Left cardiac atrium (tissue), 4 donors: Measurements from ENCODE around the gene SERPINB1. TPM values are rescaled to one million over a fixed set of nuclear protein-coding genes. Genes with fewer than 3 reads are reported as not detected.
A peak's percentile ranks its signal among the peaks of the same experiment; 100 is the strongest.

Experiments used
- ATAC-seq, 2 donors: fragments of 200-7000 bp; cut with Tn5 transposase; one replicate each; pipeline ENCODE4 v1.9.1; 2020; ENCODE audit warnings: mild to moderate bottlenecking in 2 of 2, moderate library complexity in 2 of 2
- DNase-seq: peaks from one replicate; pipeline ENCODE4 v3.0.0-alpha.2; 2020
- intact Hi-C, 2 donors: fragments of 100-400 bp; cut with DNase I; formaldehyde crosslinking; loops; one replicate each; pipeline versions ENCODE4 v1.14.1 to v1.15.1; 2022 to 2023
- total RNA-seq, 2 donors: library from RNA; stranded (reverse); fragmentation: NEBNext Ultra II Directional; extraction: Animal tissue kit (Norgen Biotek cat#: 25700); gene quantifications; one replicate each; pipeline ENCODE4 v1.2.1, GENCODE V29; 2021
- donor health status: DM: no; HTN: yes; CAD: no.
- donor health status: DM: no; HTN: yes; CAD: no; lungs with severe emphysema.
- donor health status: DM: yes; HTN: yes; CAD: no.
- donor health status: Dilated cardiomyopathy.

Gene SERPINB1
- total RNA-seq, 2 donors from 2014 or later = 27.5 to 39.2 TPM

DNA sequence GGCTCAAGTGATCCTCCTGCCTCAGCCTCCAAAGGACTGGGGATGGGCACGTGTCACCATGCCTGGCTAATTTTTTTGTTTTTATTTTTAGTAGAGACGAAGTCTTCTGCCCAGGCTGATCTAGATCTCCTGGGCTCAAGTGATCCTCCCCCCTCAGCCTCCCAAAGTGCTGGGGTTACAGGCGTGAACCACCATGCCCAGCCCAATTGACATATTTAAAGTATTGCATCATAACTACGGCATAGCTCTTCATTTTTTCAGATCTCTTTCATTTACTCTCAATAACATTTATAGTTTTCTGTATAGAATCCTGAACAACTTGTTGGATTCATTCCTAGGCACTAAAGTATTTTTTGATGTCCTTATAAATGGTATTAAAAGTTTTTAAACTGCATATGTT is 13.0 kb downstream of the SERPINB1 start:
- DNase-seq = no peak
- intact Hi-C loops = no loop called here
- ATAC-seq = no peak

DNA sequence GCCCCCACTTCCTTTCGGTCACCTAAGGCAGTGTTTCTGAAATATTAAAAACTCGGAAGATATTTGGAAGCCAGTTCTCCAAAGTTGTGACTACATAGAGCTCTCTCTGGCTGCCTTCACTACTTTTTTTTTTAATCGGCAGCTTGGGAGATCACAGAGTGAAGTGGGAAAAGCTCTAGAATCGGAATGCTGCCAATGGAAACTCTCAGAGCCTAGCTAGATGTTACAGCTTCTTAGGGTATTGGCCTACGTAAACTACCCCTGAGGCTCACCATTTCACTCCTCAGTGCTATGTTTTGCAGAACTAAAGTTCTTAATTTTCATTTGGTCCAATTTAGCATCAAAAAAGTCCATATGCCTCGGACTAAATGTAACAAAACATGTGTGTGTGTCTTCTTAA is 14.5 kb downstream of the SERPINB1 start:
- intact Hi-C loops = no loop called here
- ATAC-seq (peak; percentile 39 to 82), DNase-seq (no peak)

DNA sequence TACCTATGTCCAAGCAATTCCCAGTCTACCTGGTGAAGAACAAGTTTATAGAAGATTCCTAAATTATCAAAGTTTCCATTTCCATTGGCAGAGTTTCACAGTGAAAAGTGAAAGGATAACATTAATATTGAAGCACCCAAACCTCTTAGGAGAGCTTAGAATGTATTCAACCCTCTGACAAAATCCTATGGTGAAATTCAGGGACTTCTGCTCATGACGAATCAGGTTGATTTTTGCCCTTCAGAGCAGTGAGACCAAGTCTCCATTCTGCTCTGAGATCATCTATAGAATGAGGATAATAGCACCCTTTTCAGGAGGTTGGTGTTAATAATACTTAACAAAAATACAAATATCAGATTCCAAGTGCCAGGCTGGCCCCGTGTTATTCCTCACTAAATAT is 15.5 kb downstream of the SERPINB1 start:
- DNase-seq (no peak), ATAC-seq (no peak)
- intact Hi-C loops = no loop called here

DNA sequence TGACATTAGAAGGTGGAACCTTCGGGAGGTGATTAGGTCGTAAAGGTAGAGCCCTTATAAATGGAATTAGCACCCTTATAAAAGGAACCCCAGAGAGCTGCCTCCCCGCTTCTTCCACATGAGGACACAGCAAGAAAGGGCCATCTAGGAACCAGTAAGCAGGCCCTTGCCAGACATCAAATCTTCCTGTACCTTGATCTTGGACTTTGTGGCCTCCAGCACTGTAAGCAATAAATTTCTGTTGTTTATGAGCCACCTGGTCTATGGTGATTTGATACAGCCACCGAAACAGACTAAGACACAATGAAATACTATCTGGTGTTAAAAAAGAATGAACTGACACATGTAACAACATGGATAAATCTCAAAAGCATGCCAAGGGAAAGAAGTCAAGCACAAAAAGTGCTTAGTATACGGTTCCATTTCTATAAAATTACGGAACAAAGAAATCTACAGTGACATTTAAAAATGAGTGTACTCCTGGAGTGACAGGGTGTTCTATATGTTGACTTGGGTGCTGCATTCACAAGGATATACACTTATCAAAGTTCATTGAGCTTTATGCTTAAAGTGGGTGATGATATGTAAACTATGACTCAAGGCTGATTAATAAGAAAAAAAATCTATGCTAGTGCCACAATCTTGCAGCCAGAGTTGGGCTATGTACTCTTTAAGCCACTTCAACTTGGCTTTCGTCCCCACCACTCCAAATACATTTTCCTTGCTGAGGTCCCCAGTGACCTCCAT is 18.4 kb downstream of the SERPINB1 start:
- intact Hi-C loops = no loop called here
- no peak for ATAC-seq
- no peak for DNase-seq

DNA sequence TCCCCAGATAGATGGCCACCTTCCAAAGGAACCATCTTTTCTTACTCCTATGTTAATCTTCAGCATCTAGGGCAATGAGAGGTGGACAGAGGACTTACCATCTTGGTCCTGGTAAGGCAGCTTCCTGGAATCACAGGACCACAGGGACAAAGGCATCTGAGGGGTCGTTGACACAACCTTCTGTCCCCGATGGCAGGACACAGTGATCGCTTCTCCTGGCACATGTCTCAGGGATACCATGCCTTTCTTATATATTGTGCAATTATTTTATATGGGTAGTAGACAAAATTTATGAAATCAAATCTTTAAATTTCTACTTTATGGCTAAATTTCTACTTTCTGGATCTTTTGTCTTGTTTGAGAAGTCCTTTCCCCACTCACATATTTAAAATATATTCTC is 20.1 kb downstream of the SERPINB1 start:
- intact Hi-C loops = no loop called here
- no peak for DNase-seq
- ATAC-seq = no peak

DNA sequence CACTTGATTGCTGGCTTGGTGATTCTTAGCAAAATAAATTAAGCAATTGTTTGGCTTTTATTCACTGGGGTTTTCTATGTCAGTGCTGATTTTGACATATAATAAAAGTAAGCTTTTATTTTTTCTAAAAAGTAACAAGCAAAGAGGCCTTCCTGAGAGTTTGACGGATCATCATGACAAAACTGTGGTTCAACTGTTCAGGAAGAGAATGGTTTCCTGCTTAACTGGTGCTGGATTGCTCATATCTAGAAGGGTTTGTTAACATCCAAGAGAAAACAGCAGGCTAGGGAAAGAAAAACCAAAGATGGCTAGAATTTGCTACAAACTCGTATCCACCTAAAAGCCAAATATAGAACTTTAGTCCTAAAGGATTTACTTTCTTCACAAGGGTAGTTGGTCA is 21.2 kb downstream of the SERPINB1 start:
- ATAC-seq = no peak
- no peak for DNase-seq
- intact Hi-C loops = no loop called here

DNA sequence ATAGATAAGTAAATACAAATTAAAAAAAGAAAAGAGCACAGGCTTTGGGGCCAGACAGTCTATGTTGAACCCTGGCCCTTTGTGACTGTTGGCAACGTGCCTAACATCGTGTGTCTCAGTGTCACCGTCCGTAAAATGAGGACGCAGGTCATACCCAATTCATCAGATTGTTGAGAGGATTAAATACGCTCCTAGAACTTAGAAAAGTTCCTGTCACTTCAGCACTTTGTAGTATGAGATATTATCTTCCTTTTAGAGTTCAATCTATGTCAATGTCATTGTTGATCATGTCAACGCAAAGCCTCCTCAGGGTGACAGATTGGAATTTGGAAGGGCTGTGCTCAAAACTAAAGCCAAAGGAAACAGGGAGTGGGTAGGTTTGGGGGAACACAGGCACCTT is 21.7 kb downstream of the SERPINB1 start:
- ATAC-seq = no peak
- intact Hi-C loops = no loop called here

DNA sequence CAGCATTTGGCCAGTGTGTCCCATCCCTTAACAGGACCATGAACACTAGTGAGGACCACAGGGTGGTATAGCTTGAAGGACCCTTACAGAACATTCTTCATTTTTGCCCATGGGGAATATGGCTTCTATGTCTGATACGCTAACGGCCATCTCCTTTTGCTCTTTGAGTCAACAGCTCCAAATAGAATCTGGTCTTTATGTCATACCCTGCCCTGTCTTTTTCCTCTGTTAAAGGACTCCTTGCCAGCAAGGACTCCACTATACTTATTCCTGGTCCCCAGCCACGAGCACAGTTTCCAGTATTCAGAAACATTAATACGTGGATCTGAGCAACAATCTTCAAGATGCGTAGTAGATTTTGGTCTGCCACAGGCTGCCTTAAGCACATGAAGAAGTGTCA is 22.5 kb downstream of the SERPINB1 start:
- DNase-seq (no peak), ATAC-seq (peak in 1 of 2 donors; percentile 14)
- intact Hi-C loops = no loop called here

More for the DNA sequence above, 21.7 kb downstream of the SERPINB1 start:
- DNase-seq = no peak

DNA sequence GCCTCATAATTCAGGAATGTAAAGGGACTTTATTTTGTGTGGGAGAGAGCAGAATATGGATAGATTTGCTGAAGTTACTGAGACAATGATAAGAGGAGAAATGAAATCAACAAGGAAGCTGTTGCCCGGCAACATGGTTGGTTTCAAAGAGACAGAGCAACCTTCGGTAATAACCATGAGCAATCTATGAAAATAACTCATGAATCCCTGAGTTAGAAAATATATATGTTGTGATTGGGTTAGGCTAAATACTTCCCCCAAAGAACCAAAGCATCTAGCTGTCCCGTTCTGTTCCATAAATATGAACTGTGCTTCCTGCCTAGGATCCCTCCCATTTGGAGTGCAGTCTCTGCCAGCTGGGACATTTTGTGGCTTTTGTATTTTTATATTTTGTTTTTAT is 23.1 kb downstream of the SERPINB1 start:
- intact Hi-C loops = no loop called here
- ATAC-seq (peak; percentile 39 to 65), DNase-seq (no peak)

DNA sequence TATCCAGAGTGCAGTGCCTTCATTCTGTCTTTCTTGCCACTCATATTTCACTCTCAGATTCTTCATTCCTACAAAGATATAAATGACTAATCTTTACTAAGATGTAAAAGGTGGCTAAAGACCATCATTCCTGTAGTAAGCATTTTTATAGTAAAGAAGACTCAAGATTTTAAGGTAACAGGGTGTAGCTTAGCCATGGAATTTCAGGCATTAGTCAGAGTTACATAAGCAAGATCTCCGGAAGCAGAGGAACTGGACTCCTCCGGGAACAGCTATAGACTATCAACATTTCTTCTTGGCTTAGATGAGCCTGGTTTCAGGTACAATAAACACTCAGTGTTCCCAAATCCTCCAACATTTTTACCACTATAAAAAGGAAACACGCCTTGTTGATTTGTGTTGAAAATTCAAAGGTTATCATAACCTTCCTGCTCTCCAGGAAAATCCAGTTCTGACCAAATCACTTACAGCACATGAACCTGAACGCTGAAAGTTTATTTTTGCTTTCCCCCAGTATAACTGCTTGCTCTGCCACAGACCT is 23.7 kb downstream of the SERPINB1 start:
- DNase-seq (no peak), ATAC-seq (peak; percentile 80 to 90)
- intact Hi-C loops = no loop called here

DNA sequence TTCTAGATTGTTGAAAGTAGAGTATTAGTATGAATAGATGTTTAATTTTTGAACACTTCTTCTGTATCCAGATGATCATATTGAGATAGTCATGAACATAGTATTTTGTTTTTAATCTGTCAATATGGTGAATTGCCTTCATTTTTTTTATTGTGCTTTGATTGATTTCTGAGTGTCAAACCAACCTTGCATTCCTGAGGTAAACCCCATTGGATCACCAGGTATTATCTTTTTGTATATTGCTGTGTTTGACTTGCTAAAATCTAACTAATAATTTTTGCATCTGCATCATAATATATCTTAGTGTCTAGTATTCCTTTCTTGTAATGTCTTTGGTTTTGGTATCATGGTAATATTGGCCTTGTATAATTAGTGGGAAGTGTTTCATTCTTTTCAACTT is 25.5 kb downstream of the SERPINB1 start:
- intact Hi-C loops = no loop called here
- DNase-seq (no peak), ATAC-seq (no peak)

DNA sequence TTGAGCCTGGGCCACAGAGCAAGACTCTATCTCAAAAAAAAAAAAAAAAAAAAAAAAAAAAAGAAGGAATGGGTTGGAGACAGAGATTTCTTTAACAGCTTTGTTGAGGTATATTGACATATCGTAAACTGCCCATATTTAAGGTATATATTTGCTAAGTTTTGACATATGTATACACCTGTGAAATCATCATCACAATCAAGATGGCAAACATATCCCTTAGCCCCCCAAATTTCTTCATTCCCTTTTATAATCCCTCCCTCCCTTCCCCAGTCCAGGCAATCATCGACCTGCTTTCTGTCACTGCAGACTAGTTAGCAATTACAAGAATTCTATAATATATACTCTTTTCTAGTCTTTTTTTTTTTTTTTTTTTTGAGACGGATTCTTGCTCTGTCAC is 29.0 kb downstream of the SERPINB1 start:
- ATAC-seq (no peak), DNase-seq (no peak)
- intact Hi-C loops = no loop called here

DNA sequence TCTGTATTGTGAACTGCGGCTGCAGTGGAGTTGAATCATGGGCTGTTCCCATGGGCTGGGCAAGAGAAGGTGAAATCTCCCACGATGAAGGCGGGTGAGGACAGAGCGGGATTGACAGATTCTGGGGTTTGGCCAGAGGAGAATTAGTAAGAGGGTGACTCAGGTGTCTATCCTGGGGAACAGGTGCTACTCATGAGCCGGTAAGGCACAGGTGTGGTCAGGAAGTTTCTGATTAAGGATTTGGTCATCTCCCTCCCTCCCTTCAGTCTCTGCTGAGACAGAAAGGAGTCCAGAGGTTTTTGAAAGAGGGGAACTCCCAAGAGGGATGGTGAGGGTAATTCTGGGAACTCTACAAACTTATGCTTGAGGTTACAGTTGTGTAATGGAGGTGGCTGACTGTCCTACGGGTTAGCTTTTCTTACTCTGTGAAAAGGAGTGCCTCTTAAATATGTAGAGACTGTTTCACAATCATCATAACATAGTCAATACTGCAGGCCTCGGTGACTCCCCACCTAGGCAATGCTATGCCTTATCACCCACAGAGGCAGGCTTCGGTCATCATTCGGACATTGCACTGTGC is 31.5 kb downstream of the SERPINB1 start:
- DNase-seq (no peak), ATAC-seq (peak; percentile 50 to 83)
- intact Hi-C loops = no loop called here

DNA sequence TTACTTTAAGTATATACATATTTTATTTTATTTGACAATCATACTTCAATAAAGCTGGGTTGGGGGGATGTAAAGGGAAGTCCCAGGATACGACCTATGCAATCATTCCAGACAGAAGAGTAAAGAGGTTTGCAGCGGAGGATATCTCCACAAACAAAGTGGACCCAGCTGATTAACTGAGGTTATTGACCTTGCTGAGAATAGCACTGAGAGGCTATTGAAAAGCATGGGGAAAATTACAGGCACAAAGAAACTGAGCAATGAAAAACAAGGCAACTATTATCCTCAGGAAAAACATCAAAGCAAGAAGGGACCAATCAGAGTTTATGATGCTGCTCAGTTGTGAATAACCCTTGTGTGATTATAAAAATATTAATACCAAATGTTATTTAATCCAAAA is 32.6 kb downstream of the SERPINB1 start:
- no peak for ATAC-seq
- DNase-seq = no peak
- intact Hi-C loops = no loop called here

DNA sequence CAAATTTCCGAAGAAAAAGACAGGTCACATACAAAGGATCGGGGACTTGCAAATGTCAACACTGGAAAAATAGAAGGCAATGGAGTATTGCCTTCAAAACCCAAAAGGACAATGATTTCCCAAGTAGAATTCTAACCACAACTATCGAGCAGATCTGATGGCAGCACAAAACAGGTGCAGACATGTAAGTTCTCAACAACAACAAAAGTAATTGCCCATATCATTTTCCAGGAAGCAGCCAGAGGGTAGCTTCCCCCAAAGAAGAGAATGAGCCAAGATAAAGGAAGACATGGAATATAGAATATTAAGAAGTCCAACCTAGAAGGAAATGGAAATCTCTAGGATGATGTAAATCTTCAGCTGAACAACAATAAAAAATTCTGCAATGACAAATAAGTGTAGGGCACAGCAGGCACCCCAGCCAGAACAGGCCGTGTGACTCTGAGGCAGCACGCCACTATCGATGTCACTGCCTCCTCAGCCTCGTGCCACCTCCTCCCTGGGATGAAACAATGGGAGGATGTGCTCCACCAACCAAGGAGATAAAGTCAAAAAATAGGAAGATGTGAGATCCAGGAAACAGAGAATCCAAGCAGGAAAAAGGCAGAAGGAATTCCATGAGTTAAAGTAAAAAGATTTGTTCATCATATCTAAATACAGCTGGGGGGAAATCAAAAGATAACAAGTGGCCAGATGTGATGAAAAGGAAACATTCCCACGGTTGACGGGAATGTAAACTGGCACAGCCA is 34.1 kb downstream of the SERPINB1 start:
- intact Hi-C loops = no loop called here
- peak in 1 of 2 donors; percentile 50 for ATAC-seq
- DNase-seq = peak; percentile 67

DNA sequence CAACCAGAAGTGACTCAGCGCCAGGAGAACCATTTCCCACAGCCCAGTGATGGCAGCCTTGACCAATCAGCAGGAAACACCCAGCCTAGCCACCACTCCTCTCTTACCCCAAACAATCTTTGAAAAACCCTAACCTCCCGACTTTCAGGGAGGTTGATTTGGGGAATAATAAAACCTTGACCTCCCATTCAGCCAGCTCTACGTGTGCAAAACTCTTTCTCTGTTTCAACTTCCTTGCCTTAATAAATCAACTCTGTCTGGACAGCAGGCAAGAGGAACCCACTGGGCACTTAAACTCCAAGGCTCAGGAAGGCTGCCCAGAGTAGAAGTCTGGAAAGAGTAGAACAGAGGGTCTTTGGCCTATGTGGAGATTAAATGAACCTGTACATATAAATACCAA is 35.0 kb downstream of the SERPINB1 start:
- DNase-seq = no peak
- intact Hi-C loops = no loop called here
- no peak for ATAC-seq

DNA sequence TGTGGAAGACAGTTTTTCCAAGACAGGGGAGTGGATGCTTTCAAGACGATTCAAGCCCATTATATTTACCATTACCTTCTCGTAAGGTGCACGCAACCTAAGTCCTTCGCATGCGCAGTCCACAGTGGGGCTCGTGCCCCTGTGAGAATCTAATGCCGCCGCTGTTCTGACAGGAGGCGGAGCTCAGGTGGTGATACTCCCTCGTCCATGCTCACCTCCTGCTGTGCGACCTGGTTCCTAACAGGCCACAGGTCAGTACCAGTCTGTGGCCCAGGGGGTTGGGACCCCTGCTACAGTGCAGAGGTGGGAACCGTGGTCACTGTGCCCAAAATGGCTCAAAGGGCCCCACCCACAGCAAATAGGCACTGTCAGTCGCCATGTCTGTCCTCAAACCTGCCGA is 36.6 kb downstream of the SERPINB1 start:
- DNase-seq = no peak
- no peak for ATAC-seq
- intact Hi-C loops = no loop called here

DNA sequence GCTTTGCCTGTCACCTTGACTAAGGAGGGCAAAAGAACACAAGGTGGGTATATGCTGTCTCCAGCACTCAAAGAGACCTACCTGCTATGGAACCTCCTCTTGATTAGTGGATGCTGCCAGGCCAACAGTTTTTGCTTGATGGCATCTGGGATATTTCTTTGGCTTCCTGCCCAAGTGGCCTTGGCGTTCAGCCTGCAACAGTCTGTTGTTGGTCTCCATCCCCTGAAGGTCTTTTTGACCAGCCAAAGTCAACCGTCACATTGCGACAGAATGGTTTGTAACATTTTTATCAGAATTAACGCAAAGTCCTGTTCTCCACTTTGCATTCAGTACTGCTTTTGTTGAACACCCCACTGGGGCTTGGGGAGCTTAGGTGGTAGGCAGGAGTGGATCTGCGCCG is 37.1 kb downstream of the SERPINB1 start:
- intact Hi-C loops = no loop called here
- no peak for DNase-seq
- no peak for ATAC-seq

DNA sequence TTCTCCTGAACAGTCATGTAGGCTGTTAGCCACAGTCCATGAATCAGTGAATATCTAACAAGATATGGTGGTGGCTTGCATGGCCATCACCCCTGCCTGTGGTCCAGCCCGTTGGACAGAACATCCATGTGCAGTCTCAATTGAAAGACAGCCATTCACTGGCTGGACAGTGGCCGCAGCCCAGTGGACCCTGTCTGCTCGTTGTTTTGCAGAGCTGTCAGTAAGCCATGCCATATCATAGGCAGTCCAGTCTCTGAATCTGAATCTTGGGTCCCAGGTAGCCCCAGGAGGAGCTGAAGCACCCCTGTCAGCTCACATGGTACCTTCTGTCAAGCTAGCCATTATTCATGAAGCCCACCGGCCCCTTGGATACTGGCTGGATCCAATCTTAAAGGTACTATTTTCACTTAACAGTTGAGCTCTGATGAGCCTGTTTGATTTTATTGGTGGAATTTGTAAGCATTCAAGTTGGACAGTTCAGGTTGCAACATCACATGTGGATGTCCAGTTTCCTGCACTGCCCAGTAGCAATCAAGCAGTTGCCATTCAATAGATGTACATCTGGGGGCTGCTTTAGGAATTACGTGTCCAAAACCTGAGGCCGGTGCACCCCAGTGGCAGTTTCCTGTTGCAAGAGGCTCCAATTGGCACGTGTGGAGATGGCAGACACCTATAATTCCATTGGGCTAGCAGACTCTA is 37.8 kb downstream of the SERPINB1 start:
- DNase-seq (no peak), ATAC-seq (no peak)
- intact Hi-C loops = no loop called here
